ENCODE data around the gene AOPEP. TPM values are rescaled to one million over a fixed set of nuclear protein-coding genes. Genes with fewer than 3 reads are reported as not detected.

Gene AOPEP
- total and polyA plus RNA-seq, 9 of the 15 experiments (the other 6 are each of a cell fraction or from before 2014, with no cell fraction given) = 4.5 to 19.3 (median 13.5) TPM

- Histone ChIP-seq H3K4me2 (ENCODE audit: insufficient read depth, low read length) (no peak overlapping the region), H3K9me3 (replicated peaks; ENCODE audit: control insufficient read depth, insufficient read depth, low read depth, low read length) (no peaks in the 10 kb centered on the region), H2AFZ (ENCODE audit: low read depth, low read length) (no peak overlapping the region), H4K20me1 (replicated peaks; ENCODE audit: control insufficient read depth, insufficient read depth, low read length) (no peaks in the 10 kb centered on the region), H3K36me3 (ENCODE audit: control insufficient read depth, insufficient read depth, low read length) (peaks cover 9% of the 10 kb centered on the region; the same call in 2 of the 3 replicates), H3K27ac (ENCODE audit: extremely low read depth, low read depth, low read length) (no peak overlapping the region), H3K4me3 (no peak overlapping the region), H3K9ac (ENCODE audit: insufficient read depth in 1 of 2, low read depth in 2 of 2, low read length in 2 of 2) (no peak overlapping the region), H3K79me2 (ENCODE audit: control insufficient read depth, insufficient read depth, low read length) (no peaks in the 10 kb centered on the region), H3K27me3 (ENCODE audit: control insufficient read depth in 2 of 2, insufficient read depth in 2 of 2, low read length in 2 of 2) (no peaks in the 10 kb centered on the region), H3K4me1 (replicated peaks in 1 of 2; ENCODE audit: control insufficient read depth in 2 of 2, insufficient read depth in 2 of 2, low read length in 2 of 2) (peaks cover 0 to 4% of the 10 kb centered on the region in 2 experiments; a peak in 1 of 5 replicates), H3K9me1 (ENCODE audit: control insufficient read depth, insufficient read depth, low read length) (no peaks in the 10 kb centered on the region)
- no peak for TF ChIP-seq RAD51 (IDR thresholded peaks at IDR 0.05; ENCODE audit: borderline replicate concordance, low read depth)
- TF ChIP-seq GABPB1 (CRISPR knock-in tag; IDR thresholded peaks at IDR 0.05) = no peak
- no peak for TF ChIP-seq ZFP91 (CRISPR knock-in tag; IDR thresholded peaks at IDR 0.05)
- TF ChIP-seq RBBP5 (IDR thresholded peaks at IDR 0.05; ENCODE audit: borderline replicate concordance, insufficient read depth, low read length, poor library complexity, severe bottlenecking) = no peak
- no peak for TF ChIP-seq POLR3A (IDR thresholded peaks at IDR 0.05; ENCODE audit: borderline replicate concordance, extremely low read depth, insufficient read depth, insufficient read length)
- TF ChIP-seq NR0B1 (IDR thresholded peaks at IDR 0.05; ENCODE audit: partially characterized antibody) = no peak
- TF ChIP-seq HDAC6 (IDR thresholded peaks at IDR 0.05; ENCODE audit: low read depth, low read length) = no peak
- DNase-seq (ENCODE audit: extremely low read depth in 1 of 4, low spot score in 3 of 4) (no peak), ATAC-seq (no peak), FAIRE-seq (no peak)
- intact Hi-C loops (cut with micrococcal nuclease) = no loop called here
- 92% methylated on average over 10 of the region's 10 CpGs for WGBS (ENCODE audit: insufficient coverage, low coverage, missing lambda C conversion rate)
- in situ Hi-C loops (cut with MboI) = no loop called here
- no TSS peak for BruUV-seq (replicated peaks)
- POLR2A ChIA-PET = no interaction called here
- CTCF ChIA-PET (ENCODE audit: low intra/inter-chr PET ratio) = no interaction called here
Observed at GRCh38 chr9:95063300-95063699, 336.8 kb downstream of the AOPEP start.

Data from K562 (cell line).